GM23248 (cell line): ENCODE results near the gene RPH3AL.

Experiments
- EZH2 ChIP-seq: fragments of 200-600 bp; sonication (generic); IDR thresholded peaks from 2 replicates; pipeline ENCODE4 v1.6.1; 2018; ENCODE audit warnings: antibody characterized with exemption, mild to moderate bottlenecking; ENCODE audit not compliant: insufficient read depth, poor library complexity, severe bottlenecking
- EZH2phosphoT487 ChIP-seq: fragments of 200-600 bp; sonication (generic); IDR thresholded peaks from 2 replicates; pipeline ENCODE4 v1.6.1; 2018; ENCODE audit warnings: antibody characterized with exemption, moderate library complexity, mild to moderate bottlenecking, low read depth; ENCODE audit not compliant: insufficient read depth

GRCh38 chr17:218432-219110 is 134.0 kb downstream of the RPH3AL start:
- TF ChIP-seq EZH2 (no peak), EZH2phosphoT487 (no peak)
